NCI-H526 treated with DMSO at 0.1 percent for 48 hours (cell line): ENCODE data around the gene GABRR3.

ENCODE experiments used
- DNase-seq: peaks from one replicate; lab custom pipeline; 2025; lab: John Stamatoyannopoulos, UW

The GABRR3 gene

DNA sequence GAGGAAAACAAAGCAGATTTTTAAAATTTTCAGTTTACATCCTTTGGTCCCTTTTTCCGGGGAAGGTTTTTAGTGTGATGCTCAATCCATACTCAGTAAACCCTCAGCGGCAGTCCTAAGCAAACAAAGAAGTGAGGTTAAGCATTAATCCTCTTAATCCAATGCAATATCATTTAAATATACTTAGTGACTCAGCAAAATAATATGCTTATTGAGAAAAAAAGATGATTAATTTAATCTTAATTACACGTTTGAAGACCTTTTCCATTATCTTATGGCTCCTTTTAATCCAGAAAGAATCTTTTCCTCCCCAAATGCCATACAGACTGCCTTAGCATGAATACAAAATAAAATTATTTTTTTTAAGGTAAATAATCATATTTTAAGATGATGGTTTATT lies at the start of gene GABRR3:
GABRR3 (minus strand) TSS at position 108 of the 400 bp plus-strand sequence. CDS start 328 bp downstream, outside the sequence.
- no peak for DNase-seq

- no peak for DNase-seq
Measured at GRCh38 chr3:98073486-98073885, 38.4 kb upstream of the GABRR3 start.

GRCh38 chr3:98070840-98071239 lies 35.7 kb upstream of the GABRR3 start:
- DNase-seq, result no peak

DNA sequence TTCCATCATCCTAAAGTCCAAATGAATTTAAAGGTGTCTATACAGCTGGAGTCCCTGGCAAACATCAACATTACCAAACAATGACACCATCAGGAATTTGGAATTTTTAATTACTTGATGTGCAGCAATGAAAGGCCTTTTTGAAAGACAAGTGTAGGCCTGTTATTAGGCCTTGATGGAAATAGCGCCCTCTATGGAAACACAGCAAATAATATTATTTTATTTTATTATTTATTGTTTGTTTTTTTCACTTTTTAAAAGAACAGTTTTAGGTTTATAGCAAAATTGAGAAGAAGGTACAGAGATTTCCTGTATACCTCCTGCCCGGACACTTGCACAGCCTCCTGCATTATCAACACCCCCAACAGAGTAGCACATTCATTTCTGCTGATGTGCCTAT lies 33.7 kb upstream of the GABRR3 start:
- no peak for DNase-seq

GRCh38 chr3:98058244-98058960 lies 23.3 kb upstream of the GABRR3 start:
- DNase-seq, result no peak

GRCh38 chr3:98057631-98058030 lies 22.5 kb upstream of the GABRR3 start:
- DNase-seq, result no peak

GRCh38 chr3:98056035-98056434 lies 20.9 kb upstream of the GABRR3 start:
- no peak for DNase-seq

- DNase-seq, result no peak
Measured at GRCh38 chr3:98049271-98049670, 14.2 kb upstream of the GABRR3 start.

DNA sequence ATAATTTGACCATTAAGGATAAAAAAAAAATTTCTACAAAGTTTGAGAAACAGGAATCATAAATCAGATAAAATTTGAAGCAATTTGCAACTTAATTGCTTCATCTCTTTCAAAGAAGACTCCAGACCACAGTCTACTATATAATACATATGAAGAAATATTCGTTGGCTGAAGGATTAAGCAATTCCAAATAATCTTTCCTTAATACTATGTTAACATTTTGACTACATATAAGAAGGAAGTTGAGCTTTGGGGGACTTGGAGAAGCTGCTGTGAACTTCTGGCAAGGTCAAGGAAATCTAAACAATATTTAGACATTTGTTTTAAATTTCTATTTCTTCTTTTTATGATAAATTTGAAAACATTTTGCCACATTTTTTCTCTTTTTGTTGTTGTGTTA lies 13.5 kb upstream of the GABRR3 start:
- DNase-seq, result no peak

GRCh38 chr3:98041350-98041749 lies 6.2 kb upstream of the GABRR3 start:
- no peak for DNase-seq

GRCh38 chr3:98039322-98040024 lies 4.4 kb upstream of the GABRR3 start:
- peak; percentile 83 for DNase-seq

DNA sequence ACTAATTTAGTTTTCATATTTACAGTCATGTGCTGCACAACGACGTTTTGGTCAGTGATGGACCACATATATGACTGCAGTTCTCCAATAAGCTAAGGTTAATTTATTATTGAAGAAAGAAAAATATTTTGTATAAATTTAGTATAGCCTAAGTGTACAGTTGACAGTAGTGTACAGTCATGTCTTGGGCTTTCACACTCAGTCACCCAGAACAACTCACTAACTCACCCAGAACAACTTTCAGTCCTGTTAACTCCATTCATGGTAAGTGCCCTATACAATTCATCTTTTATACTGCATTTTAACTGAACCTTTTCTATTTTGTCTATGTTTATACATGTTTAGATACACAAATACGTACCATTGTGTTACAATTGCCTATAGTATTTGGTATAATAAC lies 3.8 kb upstream of the GABRR3 start:
- no peak for DNase-seq

GRCh38 chr3:98038286-98038685 lies 3.2 kb upstream of the GABRR3 start:
- no peak for DNase-seq

DNA sequence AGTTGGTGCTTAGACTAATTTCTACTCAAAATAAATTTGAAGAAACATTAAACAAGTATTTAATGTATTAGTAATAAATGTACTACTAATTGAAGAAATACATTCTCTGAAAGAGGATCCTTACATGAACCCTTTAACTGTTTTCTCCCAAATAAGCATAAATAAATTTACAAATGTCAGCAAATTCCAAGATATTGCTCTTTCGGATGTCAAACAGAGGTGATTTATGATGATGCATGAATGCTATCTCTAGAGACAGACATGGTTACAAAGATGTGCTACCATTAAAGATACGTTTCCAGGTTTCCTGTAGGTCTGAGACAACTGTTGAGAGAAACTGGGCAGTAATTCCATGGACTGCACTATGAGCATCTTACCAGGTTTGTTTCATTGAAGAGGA lies 629 bp downstream of the GABRR3 start:
- DNase-seq, result no peak

GRCh38 chr3:98034036-98034435 lies 1.1 kb downstream of the GABRR3 start:
- no peak for DNase-seq

DNA sequence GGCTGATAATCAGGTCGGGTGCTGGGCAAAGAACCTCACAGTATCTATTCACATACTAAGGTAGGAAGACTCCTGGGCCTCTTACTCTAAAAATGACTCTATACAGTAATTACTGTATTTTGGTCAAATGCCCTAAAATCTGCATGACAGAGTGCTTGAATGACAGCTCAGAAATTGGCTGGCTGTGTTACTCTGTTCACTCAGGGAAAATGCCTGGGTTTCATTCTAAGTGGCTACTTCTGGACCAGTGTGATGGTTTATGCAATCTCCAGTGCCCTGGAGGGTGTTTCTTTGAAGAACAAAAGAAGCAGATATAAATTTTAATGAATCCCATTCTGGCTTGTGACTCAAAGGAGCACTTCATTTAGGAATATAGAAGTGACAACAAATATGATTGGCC lies 2.2 kb downstream of the GABRR3 start:
- no peak for DNase-seq

- peak; percentile 79 for DNase-seq
Measured at GRCh38 chr3:98032265-98032664, 2.9 kb downstream of the GABRR3 start.

DNA sequence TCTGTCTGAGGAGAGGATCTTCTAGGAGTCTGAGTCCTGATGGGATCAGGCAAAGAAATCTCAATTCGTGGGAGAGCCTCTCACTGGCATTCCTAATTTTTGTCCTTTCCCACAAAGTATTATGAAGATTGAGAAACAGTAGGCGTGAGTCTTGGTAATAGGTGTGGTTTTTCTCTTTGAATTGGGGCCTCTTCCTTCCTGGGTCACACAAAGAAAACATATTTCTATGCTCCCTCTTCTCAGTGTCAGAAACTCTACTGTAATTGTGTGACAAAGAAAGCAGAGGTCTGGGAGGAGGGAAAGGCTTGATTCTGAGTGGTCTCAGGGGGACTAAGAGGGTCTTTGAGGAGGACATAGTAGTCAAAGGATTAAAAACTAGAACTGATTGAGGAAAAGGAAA lies 6.0 kb downstream of the GABRR3 start:
- DNase-seq, result no peak

DNA sequence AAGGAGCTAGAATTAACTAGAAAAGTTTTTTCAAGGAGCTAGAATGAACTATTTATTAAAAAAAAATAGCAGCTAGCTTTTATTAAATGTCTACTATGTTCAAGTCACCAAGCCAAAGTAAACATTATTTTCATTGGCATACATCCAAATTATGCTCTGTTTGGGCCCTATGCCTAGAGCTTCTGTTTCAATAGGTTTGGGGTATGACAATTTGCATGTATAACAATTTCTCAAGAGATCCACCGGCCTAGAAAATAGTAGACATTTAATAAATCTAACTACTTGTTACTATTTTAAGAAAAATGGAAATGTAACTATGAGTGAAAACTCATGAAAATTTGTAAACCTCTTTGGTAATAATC lies 8.0 kb downstream of the GABRR3 start:
- DNase-seq, result no peak

DNA sequence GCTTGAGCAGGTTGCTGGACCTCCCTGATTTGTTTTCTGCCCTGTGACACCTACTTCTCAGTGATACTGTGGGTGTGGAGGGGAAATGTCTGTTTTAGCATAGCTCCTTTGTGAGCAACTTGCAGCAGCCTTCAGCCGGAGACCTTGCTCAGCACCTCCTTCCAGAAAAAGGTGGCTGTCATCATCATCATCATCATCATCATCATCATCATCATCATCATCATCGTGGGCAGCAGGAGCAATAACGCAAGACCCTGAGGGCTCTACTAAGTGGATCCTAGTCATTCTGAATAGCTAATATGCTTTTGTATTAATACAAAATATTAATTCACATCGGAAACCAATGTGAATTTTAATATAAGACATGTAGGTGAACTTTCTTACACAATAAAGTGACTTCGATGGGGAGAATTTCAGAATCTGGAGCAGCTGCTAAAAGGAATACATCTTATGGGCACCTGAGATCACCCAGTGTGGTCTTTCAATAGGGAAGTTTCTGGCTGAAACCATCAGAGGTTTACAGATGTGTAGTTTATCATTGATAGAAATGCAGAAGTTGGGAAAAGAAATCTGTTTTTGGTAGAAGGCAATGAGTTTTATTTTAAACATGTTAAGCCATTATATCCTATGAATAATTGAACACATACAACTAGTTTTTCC lies 8.6 kb downstream of the GABRR3 start:
- no peak for DNase-seq

- no peak for DNase-seq
Measured at GRCh38 chr3:98025392-98025945, 9.6 kb downstream of the GABRR3 start.

DNA sequence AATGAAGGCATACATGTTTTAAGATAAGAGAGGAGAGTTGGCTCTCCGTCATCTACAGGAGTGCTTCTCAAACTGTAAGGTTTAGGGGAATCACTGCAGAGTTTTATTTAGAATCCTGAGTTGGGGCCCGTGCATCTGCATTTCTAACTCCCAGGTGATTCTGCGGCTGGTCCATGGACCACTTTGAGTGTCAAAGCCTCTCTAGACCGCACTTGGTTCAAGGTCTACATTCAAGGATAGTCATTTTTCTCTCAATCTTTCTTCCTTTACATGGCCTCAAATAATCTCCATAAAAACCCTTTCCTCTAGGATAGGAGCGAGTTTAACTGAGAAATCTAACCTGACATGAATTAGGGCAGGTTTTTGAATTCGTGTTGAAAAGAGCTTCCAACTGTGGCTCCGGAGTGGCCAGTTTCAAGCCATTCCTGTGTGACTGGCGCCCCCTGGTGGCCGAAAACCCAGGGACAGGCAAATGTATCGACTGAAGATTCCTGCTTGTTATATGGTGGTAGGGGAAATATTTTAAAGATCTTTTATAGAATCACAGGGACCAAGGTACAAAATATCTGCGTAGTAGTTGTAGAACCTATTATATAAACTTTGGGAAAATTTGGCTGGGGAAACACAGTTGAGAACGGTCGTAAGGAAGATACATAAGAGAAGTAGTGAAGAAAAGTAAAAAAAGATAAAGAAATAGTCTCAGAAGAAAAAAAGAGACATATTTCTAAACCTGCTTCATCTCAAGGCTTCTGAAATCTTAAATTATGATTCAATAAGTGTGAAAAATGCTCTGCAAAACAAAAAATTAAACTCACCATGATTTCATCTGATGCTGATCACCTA lies 11.9 kb downstream of the GABRR3 start:
- peak; percentile 29 for DNase-seq
